ENCODE data around the gene DENND1A. TPM values are rescaled to one million over a fixed set of nuclear protein-coding genes. Genes with fewer than 3 reads are reported as not detected.

Gene DENND1A
- total RNA-seq, 1 donor from 2014 or later, result 14.9 TPM

GRCh38 chr9:123865226-123866000 lies 64.5 kb downstream of the DENND1A start:
- intact Hi-C loops (cut with micrococcal nuclease), result no loop called here

DNA sequence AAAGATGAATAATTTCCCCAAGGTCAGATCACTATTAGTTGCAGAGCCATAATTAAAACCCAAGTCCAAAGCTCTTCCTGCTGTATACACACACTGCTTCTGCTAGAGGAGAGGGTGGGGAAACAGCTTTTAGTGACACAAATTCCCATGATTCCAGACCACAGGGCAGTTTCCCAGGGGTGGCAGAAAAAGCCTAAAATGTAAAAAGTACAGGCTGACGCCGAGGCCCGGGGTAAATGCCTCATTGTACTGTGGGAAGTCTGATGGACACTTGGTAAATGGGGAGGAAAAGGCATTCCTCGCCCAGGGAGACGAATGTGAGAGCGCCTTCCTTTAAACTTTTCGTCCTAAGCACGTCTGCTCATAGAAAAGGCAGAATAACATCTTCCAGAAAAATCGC lies 65.7 kb downstream of the DENND1A start:
- intact Hi-C loops (cut with micrococcal nuclease), result no loop called here

DNA sequence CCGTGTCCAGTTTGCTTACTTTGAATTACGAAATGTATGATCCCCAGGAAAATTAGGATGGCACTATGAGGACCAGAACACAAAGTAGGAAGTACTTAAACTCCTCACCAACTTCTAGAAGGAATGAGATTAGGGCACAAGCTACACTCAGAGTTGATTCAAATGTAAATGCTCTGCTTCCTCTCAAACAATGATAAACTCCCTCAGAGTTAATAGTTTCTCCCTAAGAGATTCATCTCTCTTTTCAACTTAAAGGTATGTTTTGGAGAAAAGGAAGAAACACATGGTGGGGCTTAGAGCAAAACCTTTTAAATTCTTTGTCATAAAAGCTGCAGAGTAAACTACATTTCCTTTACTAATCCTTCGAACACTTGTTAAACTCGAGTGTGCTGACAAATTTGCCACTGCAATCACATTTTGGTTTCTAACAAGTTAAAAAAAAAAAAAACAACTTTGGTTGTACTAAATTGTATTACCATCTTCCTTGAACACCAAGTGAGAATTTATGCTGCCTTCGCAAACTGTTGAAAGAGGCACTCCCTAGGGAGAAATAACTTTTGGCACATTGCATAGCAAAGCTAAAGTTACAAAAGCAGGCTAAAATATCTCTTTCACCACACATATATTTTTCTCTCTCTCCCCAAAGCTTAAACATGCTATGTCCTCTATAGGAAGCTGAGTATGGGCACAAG lies 66.6 kb downstream of the DENND1A start:
- intact Hi-C loops (cut with micrococcal nuclease), result no loop called here

DNA sequence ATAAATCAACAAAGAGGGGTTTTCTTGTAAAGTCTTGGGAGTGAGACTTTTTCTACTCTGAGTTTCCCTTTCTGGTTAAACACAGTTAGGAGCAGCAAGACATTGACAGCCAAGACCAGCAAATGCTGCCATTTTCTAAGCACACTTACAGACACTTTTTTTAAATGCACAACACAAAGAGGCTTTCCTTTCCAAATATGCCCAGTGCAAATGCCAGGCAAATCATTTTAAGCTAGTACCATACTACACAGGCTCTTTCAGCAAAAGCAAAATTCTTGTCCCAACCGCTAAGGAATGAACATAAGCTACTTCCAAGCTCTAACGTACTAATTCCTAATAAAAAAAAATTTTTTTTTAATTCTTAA lies 68.2 kb downstream of the DENND1A start:
- intact Hi-C loops (cut with micrococcal nuclease), result no loop called here

DNA sequence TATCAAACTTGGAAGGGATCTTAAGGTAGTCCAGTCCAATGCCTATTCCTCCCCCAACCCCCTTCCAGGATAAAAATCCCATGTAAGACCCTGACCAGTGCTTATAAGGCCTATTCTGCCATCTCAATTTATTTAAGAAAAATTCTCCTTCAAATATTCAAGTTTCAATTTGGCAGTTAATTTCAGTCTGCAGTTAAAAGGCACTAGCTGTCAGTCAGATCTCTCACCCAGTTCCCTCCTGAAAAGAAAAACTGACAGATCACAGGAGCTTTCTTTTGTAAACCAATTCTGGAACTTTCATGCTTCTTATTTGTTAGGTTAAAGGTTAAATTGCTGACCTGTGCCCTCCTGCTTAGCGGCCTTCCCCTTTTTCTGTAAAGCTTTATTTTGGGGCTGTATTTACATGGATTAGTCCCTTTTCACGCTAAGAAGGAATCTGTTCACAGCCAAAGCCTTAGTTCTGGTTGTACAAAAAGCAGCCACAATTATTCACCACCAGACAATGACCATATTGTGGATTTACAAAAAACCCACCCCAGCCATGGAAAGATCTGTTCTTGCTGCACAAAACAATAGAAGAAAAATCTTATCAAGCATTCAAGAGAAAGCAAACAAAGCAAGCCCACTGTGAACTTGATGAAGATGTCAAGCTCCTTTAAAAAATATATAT lies 68.7 kb downstream of the DENND1A start:
- intact Hi-C loops (cut with micrococcal nuclease), result no loop called here

DNA sequence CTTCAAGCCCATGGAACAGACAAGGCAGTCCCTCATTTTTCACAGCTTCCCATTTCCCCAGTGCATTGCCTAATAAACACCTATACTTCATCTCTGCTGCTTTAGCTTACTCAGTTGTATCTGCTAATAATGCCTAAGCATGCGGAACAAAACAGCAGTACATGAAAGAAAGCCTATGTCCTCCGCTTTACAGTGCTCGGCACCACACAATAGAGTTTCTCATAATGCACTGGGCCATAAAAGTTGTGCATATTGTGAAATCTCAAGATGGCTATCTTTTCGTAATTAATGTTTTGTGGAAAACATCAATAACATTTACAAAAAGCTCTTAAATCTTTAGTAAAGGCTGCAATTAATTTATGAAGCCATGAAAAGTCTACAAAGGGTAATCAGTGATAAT lies 69.3 kb downstream of the DENND1A start:
- intact Hi-C loops (cut with micrococcal nuclease), result no loop called here

DNA sequence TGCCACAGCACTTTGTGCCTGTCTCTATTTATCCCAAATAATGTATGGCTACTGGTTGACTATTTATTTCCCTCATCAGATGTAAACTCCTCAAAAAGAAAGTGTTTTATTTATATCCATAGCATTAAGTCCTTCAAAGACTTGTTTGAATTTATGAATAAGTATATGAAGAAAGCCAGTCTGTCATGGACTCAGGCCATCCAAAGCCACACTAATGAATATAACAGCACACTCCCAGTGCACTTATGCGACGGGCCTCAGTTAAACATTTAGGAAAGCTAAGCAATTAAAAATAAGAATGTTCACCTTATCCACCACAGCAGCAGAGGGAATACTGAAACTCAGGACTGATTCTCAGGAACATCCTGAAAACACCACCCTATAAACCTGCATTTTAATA lies 77.5 kb downstream of the DENND1A start:
- intact Hi-C loops (cut with micrococcal nuclease), result no loop called here

- intact Hi-C loops (cut with micrococcal nuclease), result no loop called here
Observed at GRCh38 chr9:123851851-123852250, 78.1 kb downstream of the DENND1A start.

DNA sequence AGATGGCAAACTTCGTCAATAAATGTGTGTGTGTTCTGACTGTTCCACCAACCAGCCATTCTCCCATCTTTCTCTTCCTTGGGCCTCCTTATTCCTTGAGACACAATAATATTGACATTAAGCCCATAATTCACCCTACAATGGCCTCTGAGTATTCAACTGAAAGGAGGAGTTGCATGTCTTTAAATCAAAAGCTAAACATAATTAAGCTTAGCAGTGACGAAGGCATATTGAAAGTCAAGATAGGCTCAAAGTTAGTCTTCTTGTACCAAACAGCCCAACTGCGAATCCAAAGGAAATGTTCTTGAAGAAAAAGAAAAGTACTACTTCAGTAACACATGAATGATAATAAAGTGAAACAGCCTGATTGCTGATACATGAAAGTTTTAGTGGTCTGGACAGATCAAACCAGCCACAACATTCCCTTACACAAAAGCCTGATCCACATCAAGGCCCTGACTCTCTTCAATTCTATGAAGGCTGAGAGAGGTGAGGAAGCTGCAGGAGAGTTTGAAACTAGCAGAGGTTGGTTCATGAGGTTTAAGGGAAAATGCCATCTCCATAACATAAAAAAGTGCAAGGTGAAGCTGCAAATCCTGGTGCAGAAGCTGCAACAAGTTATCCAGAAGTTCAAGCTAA lies 81.4 kb downstream of the DENND1A start:
- intact Hi-C loops (cut with micrococcal nuclease), result no loop called here

DNA sequence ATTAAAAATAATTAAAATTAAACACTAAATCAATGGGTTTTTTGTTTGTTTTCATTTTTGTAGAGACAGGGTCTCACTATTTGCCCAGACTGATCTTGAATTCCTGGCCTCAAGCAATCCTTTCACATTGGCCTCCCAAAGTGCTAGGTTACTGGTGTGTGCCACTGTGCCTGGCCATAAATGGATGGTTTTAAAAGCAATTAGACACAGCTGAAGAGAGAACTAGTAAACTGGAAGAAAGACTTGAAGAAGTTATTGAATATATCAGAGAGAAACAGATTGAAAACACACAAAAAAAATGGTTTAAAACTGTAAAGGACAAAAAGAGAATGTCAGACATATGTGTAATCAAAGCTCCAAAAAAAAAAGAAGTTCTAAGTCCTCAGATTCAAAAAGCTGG lies 83.0 kb downstream of the DENND1A start:
- intact Hi-C loops (cut with micrococcal nuclease), result no loop called here

GRCh38 chr9:123843703-123844102 lies 86.2 kb downstream of the DENND1A start:
- intact Hi-C loops (cut with micrococcal nuclease), result no loop called here

GRCh38 chr9:123835821-123836220 lies 94.1 kb downstream of the DENND1A start:
- intact Hi-C loops (cut with micrococcal nuclease), result no loop called here

GRCh38 chr9:123834889-123835562 lies 94.9 kb downstream of the DENND1A start:
- intact Hi-C loops (cut with micrococcal nuclease), result no loop called here

- intact Hi-C loops (cut with micrococcal nuclease), result no loop called here
Observed at GRCh38 chr9:123834218-123834888, 95.6 kb downstream of the DENND1A start.

- intact Hi-C loops (cut with micrococcal nuclease), result no loop called here
Observed at GRCh38 chr9:123832858-123833650, 96.9 kb downstream of the DENND1A start.

DNA sequence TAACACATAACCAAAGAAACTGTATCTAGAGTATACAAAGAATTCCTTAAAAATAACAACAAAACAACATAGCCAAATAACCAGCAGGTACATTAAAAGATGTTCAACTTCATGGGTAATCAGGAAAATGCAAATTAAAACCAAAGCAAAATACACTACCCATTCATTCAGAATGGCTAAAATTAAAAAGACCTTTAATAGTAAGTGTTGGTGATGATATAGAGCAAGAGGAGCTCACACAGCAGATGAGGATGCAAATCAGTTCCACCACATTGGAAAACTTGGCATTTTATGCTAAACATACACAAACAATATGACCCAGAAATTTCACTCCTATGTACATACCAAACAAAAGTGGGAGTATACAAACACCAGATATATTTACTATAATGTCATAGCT lies 97.8 kb downstream of the DENND1A start:
- intact Hi-C loops (cut with micrococcal nuclease), result no loop called here

- intact Hi-C loops (cut with micrococcal nuclease), result no loop called here
Observed at GRCh38 chr9:123828449-123828848, 101.5 kb downstream of the DENND1A start.

DNA sequence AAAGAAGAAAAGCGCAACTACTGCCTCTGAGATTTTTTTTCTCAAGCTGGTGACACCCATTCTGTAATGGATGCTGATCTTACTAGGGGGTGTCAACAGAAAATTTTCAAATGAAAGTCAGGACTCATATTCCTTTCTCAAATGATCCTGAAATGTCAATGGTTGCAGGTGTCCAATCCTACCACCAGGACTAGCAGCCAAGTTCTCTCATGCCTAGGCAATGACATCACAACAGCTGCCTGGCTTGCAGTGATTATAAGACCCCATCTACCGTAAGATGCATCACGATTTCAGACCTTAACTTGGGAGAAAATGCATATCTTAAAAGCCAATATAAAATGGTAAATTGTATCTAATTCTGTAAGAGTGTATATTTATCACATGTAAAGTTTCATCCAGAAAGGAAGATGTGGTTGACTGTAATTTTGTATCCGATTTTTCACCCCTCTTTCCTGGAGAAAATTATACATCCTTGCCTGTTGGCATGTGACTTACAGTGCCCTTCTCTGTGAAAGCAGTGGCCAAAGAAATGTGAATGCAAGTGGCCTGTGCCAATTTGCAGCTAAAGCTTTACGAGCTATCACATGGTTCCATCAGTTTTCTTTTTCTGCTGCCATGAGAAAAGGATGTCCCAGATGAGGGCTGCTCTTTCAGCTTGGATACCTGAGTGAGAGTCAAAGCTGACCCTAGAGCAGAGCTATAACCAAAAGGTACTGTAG lies 104.4 kb downstream of the DENND1A start:
- intact Hi-C loops (cut with micrococcal nuclease), result no loop called here

DNA sequence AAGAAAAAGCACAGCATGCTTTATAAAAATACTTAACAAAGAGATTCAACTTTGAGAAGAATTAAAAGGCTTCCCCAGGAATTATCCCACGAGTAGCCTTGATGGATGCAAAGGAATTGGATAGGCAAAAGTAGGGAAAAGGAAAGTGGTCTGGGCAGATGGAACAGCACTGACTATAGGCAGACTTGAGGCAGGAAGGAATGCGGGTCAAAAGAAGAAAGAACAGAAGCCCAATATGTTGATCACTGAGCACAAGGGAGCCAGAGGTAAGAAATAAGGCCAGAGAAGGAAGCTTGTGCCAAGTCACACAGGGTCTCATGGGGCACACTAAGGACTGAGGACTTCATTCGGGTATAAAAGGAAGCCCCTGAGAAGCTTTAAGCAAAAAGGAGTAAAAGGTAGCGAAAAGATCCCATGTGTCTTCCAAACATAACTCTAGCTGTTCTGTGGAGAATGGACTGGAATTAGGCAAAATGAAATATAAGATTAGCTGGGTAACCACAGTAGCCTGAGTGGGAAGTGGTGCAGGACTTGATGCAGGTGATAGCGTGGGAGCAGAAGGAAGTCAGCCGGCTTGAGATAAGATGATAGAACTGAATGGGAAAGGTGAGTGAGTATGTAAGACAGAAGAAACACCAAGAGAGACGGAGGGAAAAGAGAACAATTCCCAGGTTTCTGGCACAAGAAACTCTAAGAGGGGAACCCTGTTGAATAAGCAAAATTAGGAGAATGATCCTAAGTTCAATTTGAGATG lies 106.6 kb downstream of the DENND1A start:
- intact Hi-C loops (cut with micrococcal nuclease), result no loop called here
